Prostate gland (tissue), 2 donors: Measurements from ENCODE around the gene CDK4.
A peak's percentile ranks its signal among the peaks of the same experiment; 100 is the strongest.

Source experiments
- POLR2A ChIP-seq: fragments of 450-650 bp; IDR thresholded peaks from one replicate; pipeline ENCODE4 v1.6.1; 2016; ENCODE audit warnings: antibody characterized with exemption, mild to moderate bottlenecking
- TF ChIP-seq, protein P1 (sequence below), 4 experiments: fragments of 200-600 bp in 2 of 4; fragments of 450-650 bp in 2 of 4; sonication (generic) in 2 of 4; IDR thresholded peaks; 1 replicate in 3 of 4; 2 replicates in 1 of 4; pipeline ENCODE4 v1.5.1; 2016 to 2019; ENCODE audit warnings: antibody characterized with exemption in 4 of 4, mild to moderate bottlenecking in 2 of 4, moderate library complexity in 2 of 4

DNA sequence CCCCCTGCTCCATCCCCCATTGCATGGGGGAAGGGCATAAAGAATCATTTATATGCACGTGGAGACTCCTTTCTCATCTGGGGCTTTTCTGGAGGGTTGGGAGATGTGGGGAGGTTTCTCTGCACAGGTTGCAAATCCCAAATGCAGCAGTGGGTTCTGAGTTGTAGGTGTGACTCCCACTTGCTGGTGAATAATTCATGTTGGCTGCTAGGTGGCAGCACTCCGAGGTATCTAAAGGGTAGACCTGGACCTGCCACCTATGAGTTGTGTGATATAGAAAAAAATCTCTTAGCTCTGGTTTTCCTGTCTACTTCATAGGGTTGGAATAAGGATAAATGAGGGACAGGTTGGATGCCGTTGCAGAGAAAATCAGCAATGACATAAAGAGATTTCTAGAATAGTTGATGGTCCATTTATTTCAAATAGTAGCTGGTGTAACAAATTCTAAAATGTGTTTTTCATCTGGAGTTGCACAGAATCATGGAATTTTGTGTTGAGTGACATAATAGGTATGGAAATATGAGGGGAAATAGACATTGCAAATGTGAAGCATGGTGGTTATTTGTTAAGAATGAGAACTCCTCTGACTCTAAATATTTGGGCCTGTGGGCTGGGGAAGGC, 7.4 kb upstream of the CDK4 start:
- TF ChIP-seq, protein P1, sequence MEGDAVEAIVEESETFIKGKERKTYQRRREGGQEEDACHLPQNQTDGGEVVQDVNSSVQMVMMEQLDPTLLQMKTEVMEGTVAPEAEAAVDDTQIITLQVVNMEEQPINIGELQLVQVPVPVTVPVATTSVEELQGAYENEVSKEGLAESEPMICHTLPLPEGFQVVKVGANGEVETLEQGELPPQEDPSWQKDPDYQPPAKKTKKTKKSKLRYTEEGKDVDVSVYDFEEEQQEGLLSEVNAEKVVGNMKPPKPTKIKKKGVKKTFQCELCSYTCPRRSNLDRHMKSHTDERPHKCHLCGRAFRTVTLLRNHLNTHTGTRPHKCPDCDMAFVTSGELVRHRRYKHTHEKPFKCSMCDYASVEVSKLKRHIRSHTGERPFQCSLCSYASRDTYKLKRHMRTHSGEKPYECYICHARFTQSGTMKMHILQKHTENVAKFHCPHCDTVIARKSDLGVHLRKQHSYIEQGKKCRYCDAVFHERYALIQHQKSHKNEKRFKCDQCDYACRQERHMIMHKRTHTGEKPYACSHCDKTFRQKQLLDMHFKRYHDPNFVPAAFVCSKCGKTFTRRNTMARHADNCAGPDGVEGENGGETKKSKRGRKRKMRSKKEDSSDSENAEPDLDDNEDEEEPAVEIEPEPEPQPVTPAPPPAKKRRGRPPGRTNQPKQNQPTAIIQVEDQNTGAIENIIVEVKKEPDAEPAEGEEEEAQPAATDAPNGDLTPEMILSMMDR (IDR thresholded peaks at IDR 0.05), result peak in 2 of 4 experiments; percentile 15 to 41
- no peak for TF ChIP-seq POLR2A
